Bronchial epithelial cell (primary cell): ENCODE data around the gene RAB40C. TPM values are rescaled to one million over a fixed set of nuclear protein-coding genes. Genes with fewer than 3 reads are reported as not detected.

Source experiments
- DNase-seq: peaks from one replicate; pipeline ENCODE4 v3.0.0-alpha.2; 2010; ENCODE audit warnings: low read depth
- FAIRE-seq: peaks from 2 replicates; lab custom pipeline; 2011; peaks lifted over from hg19 to GRCh38; lab: Jason Lieb, UNC
- H3K27me3 ChIP-seq: 2 replicates; pipeline ENCODE4 v1.5.1; 2011; ENCODE audit warnings: low read length; ENCODE audit not compliant: control insufficient read depth, insufficient read depth
- H3K36me3 ChIP-seq: 2 replicates; pipeline ENCODE4 v1.5.1; 2011; ENCODE audit warnings: low read length; ENCODE audit not compliant: control insufficient read depth, insufficient read depth
- H3K4me3 ChIP-seq: 2 replicates; pipeline ENCODE4 v1.5.1; 2011; ENCODE audit warnings: mild to moderate bottlenecking, low read depth, low read length, control low read depth
- CTCF ChIP-seq: IDR thresholded peaks from 2 replicates; pipeline ENCODE4 v1.5.1; 2011; ENCODE audit warnings: mild to moderate bottlenecking, moderate library complexity, low read length, control low read depth, inconsistent platforms; ENCODE audit not compliant: insufficient read depth, severe bottlenecking
- total RNA-seq: library from RNA; depleted of rRNA; stranded (reverse); fragments of >200 nt; gene quantifications from 2 replicates; pipeline ENCODE4 v1.2.1, GENCODE V29; 2014

Gene RAB40C
- total RNA-seq, 1 donor from 2014 or later = 10.8 TPM

DNA sequence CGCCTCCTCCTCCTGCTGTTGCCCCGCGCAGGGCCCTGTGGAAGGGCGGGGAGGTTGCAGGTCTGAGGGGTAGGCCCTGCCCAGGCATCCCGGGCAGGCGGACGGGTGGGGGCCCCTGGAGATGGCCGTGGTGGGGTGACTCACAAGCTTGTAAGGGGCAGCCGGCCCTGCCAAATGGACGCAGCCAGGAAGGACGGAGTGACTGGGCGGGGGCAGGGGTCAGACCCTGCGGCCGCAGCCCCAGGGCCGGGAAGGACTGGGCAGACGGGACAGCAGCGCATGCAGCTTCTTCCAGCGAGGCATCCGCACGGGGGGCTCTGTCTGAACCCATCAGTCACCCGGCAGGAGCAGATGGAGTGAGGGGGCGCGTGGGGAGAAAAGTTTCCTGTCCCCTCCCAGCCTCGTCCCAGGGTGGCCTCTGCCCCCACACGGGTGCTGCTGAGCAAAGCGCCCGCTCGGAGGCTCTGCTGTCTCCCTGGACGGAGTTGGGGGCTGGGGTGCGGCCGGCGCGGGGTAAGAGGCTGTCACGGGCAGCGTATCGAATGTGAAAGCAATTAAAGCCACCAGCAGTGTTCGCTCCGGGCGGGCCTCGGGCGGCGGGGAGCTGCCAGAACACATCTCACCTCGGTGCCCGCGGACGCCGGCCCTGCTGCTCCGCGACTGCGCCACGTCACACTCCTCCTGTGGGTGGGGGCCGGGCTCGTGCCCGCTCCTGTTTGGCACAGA lies 35.1 kb upstream of the RAB40C start:
- Histone ChIP-seq H3K27me3 (peaks cover 8% of the 10 kb centered on the region), H3K36me3 (peaks cover 7% of the 10 kb centered on the region), H3K4me3 (no peak overlapping the region)
- FAIRE-seq (no peak), DNase-seq (no peak)
- TF ChIP-seq CTCF = no peak

- DNase-seq (no peak), FAIRE-seq (no peak)
- peaks cover 7% of the 10 kb centered on the region for H3K36me3 ChIP-seq
- peaks cover 8% of the 10 kb centered on the region for H3K27me3 ChIP-seq
- no peak for TF ChIP-seq CTCF
- H3K4me3 ChIP-seq = no peak overlapping the region
These were observed 34.1 kb upstream of the RAB40C start for GRCh38 chr16:555528-556473.

DNA sequence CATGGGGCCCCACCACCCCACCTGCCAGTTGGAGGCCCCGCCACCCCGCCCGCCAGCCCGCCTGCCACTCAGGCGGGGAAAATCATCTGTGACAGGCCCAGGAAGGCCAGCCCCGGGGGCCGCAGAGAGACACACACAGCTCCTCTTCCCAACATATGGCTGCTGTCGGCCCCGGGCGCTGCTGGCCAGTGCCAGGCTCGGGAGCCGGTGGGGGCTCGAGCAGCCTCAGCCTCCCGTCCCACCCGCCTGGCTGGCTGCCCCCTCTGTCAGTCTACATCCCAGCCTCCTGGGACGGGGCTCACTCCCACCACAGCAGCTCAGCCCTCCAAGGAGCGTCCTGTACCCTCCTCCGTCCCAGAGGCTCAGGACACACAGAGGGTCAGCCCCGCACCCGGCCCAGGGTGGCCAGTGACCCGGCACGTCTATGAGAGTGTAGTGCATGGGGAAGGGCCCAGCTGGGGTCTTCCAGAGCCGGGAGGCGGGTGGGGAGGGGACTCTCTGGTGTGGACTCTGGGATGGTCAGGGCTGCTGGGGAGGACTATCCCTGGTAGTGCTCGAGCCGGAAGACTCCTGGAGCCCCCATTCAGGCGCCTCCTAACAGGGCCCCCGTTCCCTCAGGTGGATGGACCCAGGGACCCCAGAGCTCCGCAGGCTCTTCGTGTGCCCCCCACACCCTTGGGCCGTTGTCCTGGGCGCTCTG lies 33.2 kb upstream of the RAB40C start:
- Histone ChIP-seq H3K4me3 (no peak overlapping the region), H3K27me3 (peaks cover 14% of the 10 kb centered on the region), H3K36me3 (peaks cover 5% of the 10 kb centered on the region)
- no peak for DNase-seq
- no peak for TF ChIP-seq CTCF
- FAIRE-seq = no peak

DNA sequence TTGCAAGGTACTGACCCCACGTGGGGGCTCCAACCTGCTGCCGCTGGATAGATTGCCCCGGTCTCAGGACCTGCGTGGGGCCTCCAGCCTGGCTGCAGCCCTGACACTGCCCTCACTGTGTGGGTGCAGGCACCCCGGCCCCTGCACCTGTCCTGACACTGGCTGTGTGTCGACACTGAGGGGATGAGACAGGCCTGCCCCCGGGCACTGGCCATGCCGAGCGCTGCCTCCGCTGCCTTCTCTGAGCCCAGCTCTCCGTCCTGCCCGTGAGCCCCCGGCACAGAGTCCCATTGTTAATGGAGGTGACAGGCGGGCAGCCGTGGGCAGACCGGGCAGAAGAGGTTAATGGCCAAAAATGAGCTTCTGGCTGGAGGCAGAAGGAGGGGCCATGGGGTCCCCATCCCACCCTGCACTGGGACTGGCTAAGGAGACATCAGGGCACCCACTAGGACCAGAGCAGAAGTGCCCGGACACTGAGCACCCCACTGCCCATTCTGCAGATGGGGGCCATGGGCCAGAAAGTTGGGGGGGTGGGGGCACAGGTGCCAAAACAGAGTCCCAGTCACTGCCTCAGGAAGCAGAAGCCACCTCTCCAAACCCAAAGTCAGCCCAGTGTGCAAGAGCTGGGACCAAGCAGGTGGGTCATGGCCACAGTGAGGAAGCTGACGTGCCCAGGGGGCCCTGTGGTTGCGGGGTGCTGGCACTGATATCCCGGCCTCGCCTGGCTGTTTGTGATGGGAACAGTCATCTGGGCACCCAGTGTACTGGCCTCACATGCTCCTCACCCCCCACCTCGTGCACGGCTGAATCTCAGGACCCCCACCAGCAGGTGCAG lies 32.2 kb upstream of the RAB40C start:
- H3K36me3 ChIP-seq = peaks cover 2% of the 10 kb centered on the region
- DNase-seq (no peak), FAIRE-seq (no peak)
- H3K4me3 ChIP-seq = no peak overlapping the region
- no peak for TF ChIP-seq CTCF
- H3K27me3 ChIP-seq = peaks cover 17% of the 10 kb centered on the region
